Neural progenitor cell (in vitro differentiated cells): ENCODE measurements around the gene ZHX3.

Experiments used
- CTCF ChIP-seq: fragments of 200-600 bp; sonication (generic); IDR thresholded peaks from 2 replicates; pipeline ENCODE4 v1.5.1; 2017; ENCODE audit warnings: antibody characterized with exemption, mild to moderate bottlenecking
- EZH2 ChIP-seq: fragments of 200-600 bp; sonication (generic); IDR thresholded peaks from 2 replicates; pipeline ENCODE4 v1.6.1; 2017; ENCODE audit warnings: antibody characterized with exemption, mild to moderate bottlenecking, moderate library complexity

DNA sequence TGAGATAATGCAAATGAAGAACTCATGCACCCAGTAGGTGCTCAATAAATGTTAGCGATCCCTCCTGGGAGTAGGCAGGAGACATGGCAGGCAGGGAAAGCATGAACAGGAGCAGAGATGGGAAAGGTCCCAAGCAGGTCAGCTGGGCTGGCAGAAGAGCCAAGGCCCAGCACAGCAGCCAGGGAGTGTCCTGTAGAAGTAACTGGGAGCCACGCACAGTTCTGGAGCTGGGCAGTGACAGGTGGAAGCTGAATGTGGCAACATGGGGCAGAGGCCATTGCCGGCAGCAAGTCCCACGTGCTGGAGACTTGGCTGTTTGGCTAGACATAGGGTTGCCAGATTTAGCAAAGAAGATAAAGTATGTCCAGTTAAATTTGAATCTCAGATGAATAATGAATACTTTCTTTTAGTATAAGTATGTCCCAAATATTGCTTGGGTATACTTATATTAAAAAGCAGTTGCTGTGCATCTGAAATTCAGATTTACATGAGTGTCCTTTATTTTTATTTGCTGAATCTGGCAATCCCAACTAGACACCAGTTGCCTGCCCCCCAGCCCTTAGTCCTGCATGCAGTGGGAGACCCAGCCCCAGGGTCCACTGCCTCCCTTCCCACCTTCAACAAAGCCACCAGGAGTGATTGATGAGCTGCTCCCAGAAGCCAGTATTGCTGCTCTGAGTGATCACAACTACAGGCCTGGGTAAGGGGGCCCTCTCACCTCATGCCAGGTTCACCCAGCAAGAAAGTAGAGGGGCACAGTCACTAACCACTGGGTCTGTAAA is 19.4 kb upstream of the ZHX3 start:
- TF ChIP-seq CTCF, result no peak
- no peak for TF ChIP-seq EZH2
